Liver (tissue), 9 donors: Measurements from ENCODE around the gene ECT2. TPM values are rescaled to one million over a fixed set of nuclear protein-coding genes. Genes with fewer than 3 reads are reported as not detected.

Experiments
- DNase-seq: peaks from one replicate; pipeline ENCODE4 v3.0.0-alpha.2; 2017; ENCODE audit warnings: low spot score
- H3K27ac ChIP-seq, 2 donors: one replicate each; pipeline ENCODE4 v1.7.0; 2013; ENCODE audit warnings: inconsistent platforms in 2 of 2, low read length in 2 of 2, control low read depth in 1 of 2, low read depth in 1 of 2, mild to moderate bottlenecking in 1 of 2
- H3K27me3 ChIP-seq, 4 donors: one replicate each; pipeline versions ENCODE4 v1.6.1 to v1.7.0; 2013; ENCODE audit warnings: low read length in 3 of 4, inconsistent platforms in 1 of 4, mild to moderate bottlenecking in 1 of 4, moderate library complexity in 1 of 4; ENCODE audit not compliant: control insufficient read depth in 4 of 4, insufficient read depth in 4 of 4
- H3K36me3 ChIP-seq, 4 donors: one replicate each; pipeline versions ENCODE4 v1.6.1 to v1.7.0; 2013; ENCODE audit warnings: low read length in 3 of 4, mild to moderate bottlenecking in 3 of 4, low read depth in 1 of 4, moderate library complexity in 1 of 4; ENCODE audit not compliant: control insufficient read depth in 4 of 4, insufficient read depth in 3 of 4
- H3K4me1 ChIP-seq, 4 donors: one replicate each; pipeline versions ENCODE4 v1.6.1 to v1.7.0; 2013; ENCODE audit warnings: low read length in 3 of 4, mild to moderate bottlenecking in 3 of 4, moderate library complexity in 1 of 4; ENCODE audit not compliant: control insufficient read depth in 4 of 4, insufficient read depth in 4 of 4
- H3K4me3 ChIP-seq, 3 donors: one replicate each; pipeline versions ENCODE4 v1.6.1 to v1.7.0; 2013; ENCODE audit warnings: low read length in 3 of 3, control low read depth in 1 of 3, low read depth in 1 of 3, mild to moderate bottlenecking in 1 of 3
- H3K9ac ChIP-seq, 2 donors: one replicate each; pipeline ENCODE4 v1.7.0; 2013; ENCODE audit warnings: low read length in 2 of 2, mild to moderate bottlenecking in 2 of 2, moderate library complexity in 2 of 2, control low read depth in 1 of 2, low read depth in 1 of 2
- H3K9me3 ChIP-seq, 4 donors: one replicate each; pipeline versions ENCODE4 v1.6.1 to v1.7.0; 2013; ENCODE audit warnings: low read length in 3 of 4; ENCODE audit not compliant: control insufficient read depth in 4 of 4
- ATF3 ChIP-seq: IDR thresholded peaks from 2 replicates; pipeline ENCODE4 v1.6.1; 2016; ENCODE audit warnings: antibody characterized with exemption
- CTCF ChIP-seq: fragments of 150-350 bp; IDR thresholded peaks from 2 replicates; pipeline ENCODE4 v1.5.1; 2017; ENCODE audit warnings: improper control_type of control experiment, low read depth, low read length; ENCODE audit not compliant: missing input control
- FOXA1 ChIP-seq: IDR thresholded peaks from 2 replicates; pipeline ENCODE4 v1.6.1; 2016; ENCODE audit warnings: antibody characterized with exemption
- FOXA2 ChIP-seq: IDR thresholded peaks from 2 replicates; pipeline ENCODE4 v1.6.1; 2016; ENCODE audit warnings: antibody characterized with exemption
- HNF4A ChIP-seq, 2 donors: conservative IDR thresholded peaks; 2 replicates each; pipeline ENCODE4 v1.6.1; 2016; ENCODE audit warnings: antibody characterized with exemption in 2 of 2, mild to moderate bottlenecking in 2 of 2
- JUND ChIP-seq, 2 donors: IDR thresholded peaks; 2 replicates each; pipeline ENCODE4 v1.6.1; 2016; ENCODE audit warnings: antibody characterized with exemption in 2 of 2
- NR2F2 ChIP-seq: IDR thresholded peaks from 2 replicates; pipeline ENCODE4 v1.6.1; 2016; ENCODE audit warnings: antibody characterized with exemption
- RAD21 ChIP-seq, 2 donors: IDR thresholded peaks; 2 replicates each; pipeline ENCODE4 v1.6.1; 2016; ENCODE audit warnings: antibody characterized with exemption in 2 of 2, mild to moderate bottlenecking in 2 of 2
- REST ChIP-seq: IDR thresholded peaks from 2 replicates; pipeline ENCODE4 v1.6.1; 2016; ENCODE audit warnings: antibody characterized with exemption, mild to moderate bottlenecking
- SP1 ChIP-seq: IDR thresholded peaks from 2 replicates; pipeline ENCODE4 v1.6.1; 2018; ENCODE audit warnings: antibody characterized with exemption, mild to moderate bottlenecking
- TAF1 ChIP-seq: conservative IDR thresholded peaks from 2 replicates; pipeline ENCODE4 v1.6.1; 2016; ENCODE audit warnings: antibody characterized with exemption, mild to moderate bottlenecking
- YY1 ChIP-seq: IDR thresholded peaks from 2 replicates; pipeline ENCODE4 v1.6.1; 2016; ENCODE audit warnings: antibody characterized with exemption, mild to moderate bottlenecking
- ZBTB33 ChIP-seq: IDR thresholded peaks from 2 replicates; pipeline ENCODE4 v1.6.1; 2016; ENCODE audit warnings: antibody characterized with exemption
- WGBS: extraction: QIAGEN DNeasy Blood & Tissue Kit; methylation state at CpG from one replicate; pipeline ENCODE4 v1.1.7; 2013; 5-methylcytosine and 5-hydroxymethylcytosine counted together
- polyA plus RNA-seq, 2 donors: library from polyadenylated mRNA; stranded (reverse) in 1 of 2; unstranded in 1 of 2; fragments of 200-250 nt in 1 of 2; fragments of >200 nt in 1 of 2; fragmentation: Nextera tagmentation in 1 of 2; extraction: Ambion mirVana in 1 of 2; gene quantifications; one replicate each; pipeline versions ENCODE4 v1.2.1 to v1.2.3, GENCODE V29; 2013 to 2015
- total RNA-seq, 2 donors: library from RNA; depleted of rRNA; stranded (reverse); fragments of >200 nt; gene quantifications; one replicate each; pipeline ENCODE4 v1.2.3, GENCODE V29; 2014
- donor health status: healthy.
- donor health status: healthy.
- donor health status: healthy.
- donor health status: healthy.
- donor health status: healthy.

The ECT2 gene
- total and polyA plus RNA-seq, 4 donors: 1.5 to 32.4 (median 2.6) TPM

GRCh38 chr3:172855037-172855436 lies 104.5 kb downstream of the ECT2 start:
- Histone ChIP-seq H3K27ac (no peak overlapping the region), H3K4me3 (no peak overlapping the region), H3K9ac (no peak overlapping the region), H3K27me3 (peaks cover 0 to 2% (median 0%) of the 10 kb centered on the region in 4 donors), H3K36me3 (no peaks in the 10 kb centered on the region), H3K9me3 (no peaks in the 10 kb centered on the region), H3K4me1 (peaks cover 0 to 2% (median 0%) of the 10 kb centered on the region in 4 donors)
- TF ChIP-seq FOXA2: no peak
- TF ChIP-seq CTCF: no peak
- TF ChIP-seq YY1: no peak
- no peak for TF ChIP-seq REST
- TF ChIP-seq JUND (IDR thresholded peaks at IDR 0.05): no peak
- TF ChIP-seq ATF3: no peak
- no peak for TF ChIP-seq TAF1
- TF ChIP-seq HNF4A (conservative IDR thresholded peaks at IDR 0.05): no peak
- no peak for TF ChIP-seq RAD21 (IDR thresholded peaks at IDR 0.05)
- no peak for TF ChIP-seq ZBTB33
- no peak for TF ChIP-seq FOXA1
- DNase-seq: no peak

GRCh38 chr3:172856795-172857742 lies 106.5 kb downstream of the ECT2 start:
- Histone ChIP-seq H3K36me3 (no peaks in the 10 kb centered on the region), H3K9ac (no peak overlapping the region), H3K4me1 (peaks cover 0 to 2% (median 0%) of the 10 kb centered on the region in 4 donors), H3K4me3 (no peak overlapping the region), H3K27ac (no peak overlapping the region), H3K27me3 (peaks cover 0 to 2% (median 0%) of the 10 kb centered on the region in 4 donors), H3K9me3 (no peaks in the 10 kb centered on the region)
- peak; percentile 19 for TF ChIP-seq SP1
- peak; percentile 77 for TF ChIP-seq NR2F2
- TF ChIP-seq RAD21 (IDR thresholded peaks at IDR 0.05): no peak
- TF ChIP-seq ATF3: no peak
- peak; percentile 30 to 41 for TF ChIP-seq JUND (IDR thresholded peaks at IDR 0.05)
- WGBS: 65% methylated on average over 4 of the region's 4 CpGs
- no peak for DNase-seq
